22Rv1 (cell line): ENCODE data around the gene CCNL1.

Experiments used
- H3K27ac ChIP-seq: fragments of 450-650 bp; 2 replicates; pipeline ENCODE4 v1.5.1; 2017
- CTCF ChIP-seq: fragments of 450-650 bp; IDR thresholded peaks from 2 replicates; pipeline ENCODE4 v1.5.1; 2017; ENCODE audit warnings: mild to moderate bottlenecking
- ZFX ChIP-seq: fragments of 450-650 bp; IDR thresholded peaks from 2 replicates; pipeline ENCODE4 v1.6.1; 2017; ENCODE audit warnings: antibody characterized with exemption, borderline replicate concordance

The CCNL1 gene

GRCh38 chr3:157120071-157120892 lies 39.7 kb downstream of the CCNL1 start:
- TF ChIP-seq CTCF (peak; percentile 18), ZFX (no peak)
- peak overlapping the region; percentile 94 for H3K27ac ChIP-seq

- no peak for TF ChIP-seq ZFX
- peak overlapping the region; percentile 94 for H3K27ac ChIP-seq
These were observed 40.5 kb downstream of the CCNL1 start for GRCh38 chr3:157119369-157119951.

DNA sequence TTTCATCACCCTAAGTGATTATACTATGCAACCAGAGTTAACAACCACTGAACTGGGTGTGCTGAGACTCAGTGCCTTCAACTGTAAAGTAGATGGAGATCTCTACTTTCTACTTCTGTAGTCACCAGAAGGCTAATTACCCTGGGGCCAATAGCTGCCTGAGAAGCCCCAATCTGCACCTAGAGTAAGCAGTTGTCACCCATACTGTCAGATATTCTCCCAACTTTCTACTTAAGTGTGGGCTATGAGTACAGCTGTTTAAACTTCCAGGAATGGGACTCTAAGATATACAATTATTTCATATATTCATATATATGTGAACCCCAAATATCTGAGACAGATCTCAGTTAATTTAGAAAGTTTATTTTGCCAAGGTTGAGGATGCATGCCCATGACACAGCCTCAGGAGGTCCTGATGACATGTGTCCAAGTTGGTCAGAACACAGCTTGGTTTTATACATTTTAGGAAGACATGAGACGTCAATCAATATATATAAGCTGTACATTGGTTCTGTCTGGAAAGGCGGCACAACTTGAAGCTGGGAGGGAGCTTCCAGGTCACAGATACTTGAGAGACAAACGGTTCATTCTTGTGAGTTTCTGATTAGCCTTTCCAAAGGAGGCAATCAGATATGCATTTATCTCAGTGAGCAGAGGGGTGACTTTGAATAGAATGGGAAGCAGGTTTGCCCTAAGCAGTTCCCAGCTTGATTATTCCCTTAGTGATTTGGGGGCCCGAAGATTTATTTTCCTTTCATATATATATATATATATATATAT lies 41.9 kb downstream of the CCNL1 start:
- no peak overlapping the region for H3K27ac ChIP-seq
- no peak for TF ChIP-seq ZFX
- no peak for TF ChIP-seq CTCF

DNA sequence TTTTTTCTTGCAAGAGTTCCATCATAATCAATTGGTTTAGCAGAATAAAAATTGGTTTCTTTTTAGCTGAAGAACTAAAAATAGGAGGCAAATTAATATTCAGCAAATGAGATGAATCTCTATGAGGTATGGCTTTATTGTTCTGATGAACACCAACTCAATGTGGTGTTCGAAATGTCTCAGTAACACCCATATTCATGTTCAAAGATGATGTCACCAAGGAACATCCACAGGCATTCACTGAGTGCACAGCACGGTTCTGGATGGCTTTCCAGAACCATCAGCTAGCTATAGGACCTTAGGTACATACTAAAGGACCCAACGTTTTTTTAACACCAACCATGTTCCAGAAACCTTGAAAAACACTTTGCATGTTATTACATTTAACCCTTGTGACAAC lies 42.7 kb downstream of the CCNL1 start:
- no peak overlapping the region for H3K27ac ChIP-seq
- TF ChIP-seq CTCF = no peak
- no peak for TF ChIP-seq ZFX

GRCh38 chr3:157116017-157116416 lies 43.9 kb downstream of the CCNL1 start:
- TF ChIP-seq ZFX (no peak), CTCF (no peak)
- no peak overlapping the region for H3K27ac ChIP-seq

GRCh38 chr3:157115069-157116006 lies 44.6 kb downstream of the CCNL1 start:
- no peak overlapping the region for H3K27ac ChIP-seq
- TF ChIP-seq CTCF (no peak), ZFX (no peak)

- H3K27ac ChIP-seq = no peak overlapping the region
- TF ChIP-seq CTCF = no peak
- TF ChIP-seq ZFX = no peak
These were observed 46.0 kb downstream of the CCNL1 start for GRCh38 chr3:157113832-157114505.
